GM20000 (cell line): ENCODE results near the gene POU2F1.
"Not testable (repeated sequence)": the region's sequence is repeated elsewhere in the genome, so short reads cannot be mapped to it uniquely, and the experiment has no call there.

Experiments
- DNase-seq: peaks from one replicate; pipeline ENCODE4 v3.0.0; 2012; ENCODE audit warnings: low spot score
- CTCF ChIP-seq: IDR thresholded peaks from 2 replicates; pipeline ENCODE4 v1.5.1; 2012; ENCODE audit warnings: mild to moderate bottlenecking, control low read depth; ENCODE audit errors: extremely low read depth, missing control alignments

The POU2F1 gene

GRCh38 chr1:167232801-167233200 is 12.1 kb downstream of the POU2F1 start:
- no peak for DNase-seq
- TF ChIP-seq CTCF: no peak

DNA sequence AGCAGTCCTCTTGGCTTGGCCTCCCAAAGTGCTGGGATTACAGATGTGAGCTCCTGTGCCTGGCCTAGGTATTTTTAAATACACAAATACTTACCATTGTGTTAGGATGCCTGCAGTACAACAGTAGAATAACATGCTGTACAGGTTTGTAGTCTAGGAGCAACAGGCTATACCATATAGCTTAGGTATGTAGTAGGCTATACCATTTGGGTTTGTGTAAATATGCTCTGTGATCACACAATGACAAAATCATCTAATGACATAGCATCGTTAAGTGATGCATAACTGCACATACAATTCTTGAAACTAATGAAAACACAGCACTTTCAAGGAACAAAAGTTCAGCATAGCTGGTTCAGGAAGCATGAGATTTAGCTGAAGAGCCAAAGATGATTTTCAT is 12.7 kb downstream of the POU2F1 start:
- DNase-seq: no peak
- no peak for TF ChIP-seq CTCF

GRCh38 chr1:167237000-167237399 is 16.3 kb downstream of the POU2F1 start:
- no peak for TF ChIP-seq CTCF
- no peak for DNase-seq

DNA sequence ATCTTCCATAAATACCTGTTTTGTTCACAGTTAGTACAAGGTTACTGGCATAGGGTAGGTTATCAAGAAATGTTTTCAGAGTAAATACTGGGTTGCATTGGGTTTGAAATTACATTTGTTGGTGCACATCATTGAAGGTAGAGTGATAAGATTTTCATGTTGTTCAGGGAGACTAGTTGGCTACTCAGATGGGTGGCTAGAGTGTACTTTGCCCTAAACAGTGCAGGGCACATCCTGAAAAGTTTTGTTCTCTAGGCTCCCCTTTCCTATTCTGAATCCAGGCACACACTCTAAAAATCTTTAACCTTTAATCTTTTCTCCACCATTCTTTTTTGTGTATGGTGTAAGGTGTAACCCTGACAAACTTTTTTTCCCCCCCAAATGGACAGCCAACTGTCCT is 18.0 kb downstream of the POU2F1 start:
- DNase-seq: no peak
- no peak for TF ChIP-seq CTCF

- no peak for DNase-seq
- TF ChIP-seq CTCF: no peak
Measured at GRCh38 chr1:167239257-167239656, 18.6 kb downstream of the POU2F1 start.

GRCh38 chr1:167244244-167244643 is 23.6 kb downstream of the POU2F1 start:
- DNase-seq: no peak
- no peak for TF ChIP-seq CTCF

DNA sequence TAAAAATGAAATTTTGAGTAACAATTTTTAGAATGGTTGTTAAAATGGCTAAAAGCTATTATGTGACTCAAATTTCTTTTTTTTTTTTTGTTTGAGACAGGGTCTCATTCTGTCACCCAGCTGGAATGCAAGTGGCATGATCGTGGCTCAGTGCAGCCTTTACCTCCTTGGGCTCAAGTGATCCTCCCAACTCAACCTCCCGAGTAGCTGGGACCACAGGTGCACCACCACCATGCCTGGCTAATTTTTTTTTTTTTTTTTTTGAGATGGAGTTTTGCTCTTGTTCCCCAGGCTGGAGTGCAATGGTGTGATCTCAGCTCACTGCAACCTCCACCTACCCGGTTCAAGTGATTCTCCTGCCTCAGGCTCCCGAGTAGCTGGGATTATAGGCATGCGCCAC is 24.5 kb downstream of the POU2F1 start:
- DNase-seq: not testable (repeated sequence)

GRCh38 chr1:167246971-167247370 is 26.3 kb downstream of the POU2F1 start:
- no peak for TF ChIP-seq CTCF
- no peak for DNase-seq
